Naive thymus-derived CD8-positive, alpha-beta T cell (primary cell): ENCODE results near the gene RNF180. TPM values are rescaled to one million over a fixed set of nuclear protein-coding genes. Genes with fewer than 3 reads are reported as not detected.
"Not testable (repeated sequence)": the region's sequence is repeated elsewhere in the genome, so short reads cannot be mapped to it uniquely, and the experiment has no call there.

Experiments
- ATAC-seq, 2 donors: fragments of 150-1000 bp; cut with Tn5 transposase in 1 of 2; sonication (Bioruptor Pico), chemical (Tn5 transposase) in 1 of 2; 1 replicate in 1 of 2; 2 replicates in 1 of 2; pipeline ENCODE4 v1.10.0; 2021; ENCODE audit warnings: mild to moderate bottlenecking in 2 of 2, moderate library complexity in 2 of 2
- POLR2A ChIA-PET: fragments of 350-600 bp; sonication (Branson Sonifier 250); formaldehyde crosslinking; loops from one replicate; lab custom pipeline; 2021; ENCODE audit warnings: antibody characterized with exemption; lab: Charles Lee
- DNase-seq, 10 donors: peaks; one replicate each; pipeline versions ENCODE4 v3.0.0 to v3.0.0-alpha.2; 2020 to 2022
- H3K27ac Mint-ChIP-seq, 10 donors: one replicate each; pipeline ENCODE4 v1.8.0; 2020 to 2022; ENCODE audit warnings: mild to moderate bottlenecking in 10 of 10, mixed read lengths in 10 of 10, moderate library complexity in 4 of 10, inconsistent platforms in 1 of 10
- H3K27me3 Mint-ChIP-seq, 5 donors: one replicate each; pipeline ENCODE4 v1.8.0; 2021 to 2022; ENCODE audit warnings: mixed read lengths in 5 of 5
- H3K36me3 Mint-ChIP-seq, 3 donors: one replicate each; pipeline ENCODE4 v1.8.0; 2020 to 2022; ENCODE audit warnings: mixed read lengths in 3 of 3, mild to moderate bottlenecking in 2 of 3, inconsistent platforms in 1 of 3
- H3K4me1 Mint-ChIP-seq, 4 donors: one replicate each; pipeline ENCODE4 v1.8.0; 2021 to 2022; ENCODE audit warnings: mixed read lengths in 4 of 4
- H3K4me3 Mint-ChIP-seq, 10 donors: one replicate each; pipeline ENCODE4 v1.8.0; 2020 to 2022; ENCODE audit warnings: mild to moderate bottlenecking in 10 of 10, mixed read lengths in 10 of 10, moderate library complexity in 6 of 10, inconsistent platforms in 1 of 10
- H3K9me3 Mint-ChIP-seq, 9 donors: one replicate each; pipeline ENCODE4 v1.8.0; 2020 to 2022; ENCODE audit warnings: mixed read lengths in 9 of 9, mild to moderate bottlenecking in 3 of 9, inconsistent platforms in 1 of 9, moderate library complexity in 1 of 9
- polyA plus RNA-seq, 3 donors: library from polyadenylated mRNA; unstranded; fragments of 300-500 nt; fragmentation: Illumina TruSeq; gene quantifications; one replicate each; pipeline ENCODE4 v1.2.3, GENCODE V29; 2021
- total RNA-seq, 8 experiments: library from RNA in 2 of 8; stranded (reverse) in 2 of 8; gene quantifications; one replicate each; pipeline ENCODE4 v1.2.3 and lab custom pipeline; 2021 to 2026

RNF180 gene
- total and polyA plus RNA-seq, 5 experiments from 2014 or later: not detected

DNA sequence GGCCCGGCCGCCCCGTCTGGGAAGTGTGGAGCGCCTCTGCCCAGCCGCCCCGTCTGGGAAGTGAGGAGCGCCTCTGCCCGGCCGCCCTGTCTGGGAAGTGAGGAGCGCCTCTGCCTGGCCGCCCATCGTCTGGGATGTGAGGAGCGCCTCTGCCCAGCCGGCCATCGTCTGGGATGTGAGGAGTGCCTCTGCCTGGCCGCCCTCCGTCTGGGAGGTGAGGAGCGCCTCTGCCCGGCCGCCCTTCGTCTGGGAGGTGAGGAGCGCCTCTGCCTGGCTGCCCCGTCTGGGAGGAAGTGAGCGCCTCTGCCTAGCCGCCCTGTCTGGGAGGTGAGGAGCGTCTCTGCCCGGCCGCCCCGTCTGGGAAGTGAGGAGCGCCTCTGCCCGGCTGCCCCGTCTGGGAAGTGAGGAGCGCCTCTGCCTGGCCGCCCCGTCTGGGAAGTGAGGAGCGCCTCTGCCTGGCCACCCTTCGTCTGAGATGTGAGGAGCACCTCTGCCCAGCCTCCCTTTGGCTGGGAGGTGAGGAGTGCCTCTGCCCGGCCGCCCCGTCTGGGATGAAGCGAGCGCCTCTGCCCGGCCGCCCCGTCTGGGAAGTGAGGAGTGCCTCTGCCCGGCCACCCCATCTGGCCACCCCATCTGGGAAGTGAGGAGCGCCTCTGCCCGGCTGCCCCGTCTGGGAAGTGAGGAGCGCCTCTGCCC is 59.8 kb downstream of the RNF180 start:
- not testable (repeated sequence) for ATAC-seq, H3K9me3 Mint-ChIP-seq

DNA sequence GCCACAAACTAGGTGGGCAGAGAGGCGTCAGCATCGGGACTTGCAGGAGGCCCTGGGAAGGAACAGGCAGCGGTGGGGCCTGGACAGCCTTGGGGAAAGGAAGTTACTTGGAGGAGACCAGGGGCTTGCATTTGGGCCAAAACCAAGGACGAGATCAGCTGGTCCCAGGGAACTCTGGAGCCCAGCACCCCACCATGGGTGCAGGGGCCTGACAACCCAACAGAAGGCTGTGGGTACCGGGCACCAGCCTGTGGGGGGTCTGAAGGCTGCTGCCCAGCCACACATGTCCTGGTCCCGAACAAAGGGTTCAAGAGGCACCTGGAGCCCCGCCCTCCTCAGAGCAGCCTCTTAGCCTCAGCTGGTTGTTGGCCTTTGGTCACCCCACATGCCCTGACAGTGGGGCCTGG is 61.5 kb downstream of the RNF180 start:
- H3K9me3 Mint-ChIP-seq, H3K4me3 Mint-ChIP-seq, POLR2A ChIA-PET, H3K36me3 Mint-ChIP-seq, H3K4me1 Mint-ChIP-seq, ATAC-seq, DNase-seq, H3K27me3 Mint-ChIP-seq: not testable (repeated sequence)
- H3K27ac Mint-ChIP-seq: peak overlapping the region in 1 of 10 donors; percentile 76

More for the DNA sequence above, 59.8 kb downstream of the RNF180 start:
- H3K36me3 Mint-ChIP-seq, H3K27ac Mint-ChIP-seq, H3K4me3 Mint-ChIP-seq, H3K4me1 Mint-ChIP-seq, H3K27me3 Mint-ChIP-seq, DNase-seq, POLR2A ChIA-PET: not testable (repeated sequence)

DNA sequence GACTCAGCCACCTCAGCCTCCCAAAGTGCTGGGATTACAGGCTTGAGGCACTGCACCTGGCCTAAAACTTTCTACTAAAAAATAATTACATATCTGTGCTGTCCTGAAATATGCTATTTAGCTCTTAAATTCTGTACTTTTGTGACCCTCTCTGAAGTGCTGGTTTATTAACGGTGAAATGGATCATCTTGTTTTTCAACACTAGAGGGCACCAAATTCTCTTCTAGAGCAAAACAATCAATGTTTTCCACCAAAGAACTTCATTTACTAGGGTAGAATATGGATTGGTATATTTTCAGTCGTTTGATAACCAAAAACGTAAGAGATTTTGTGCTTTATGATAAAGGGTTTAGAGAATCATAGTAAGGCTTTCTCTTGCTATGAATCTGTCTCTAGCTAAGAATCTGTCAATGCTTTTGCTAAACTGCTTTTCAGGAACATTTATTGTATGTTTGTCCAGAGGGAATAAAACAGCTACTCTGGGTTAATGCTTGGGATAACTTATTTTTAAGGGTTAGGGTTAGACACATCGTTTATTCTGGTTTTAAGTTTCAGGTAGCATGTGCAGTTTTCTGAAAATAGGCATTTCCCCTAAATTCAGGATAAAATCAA is 63.6 kb downstream of the RNF180 start:
- Mint-ChIP-seq H3K4me1 (no peaks in the 10 kb centered on the region), H3K9me3 (no peaks in the 10 kb centered on the region), H3K36me3 (no peaks in the 10 kb centered on the region), H3K27me3 (peaks cover 0 to 6% (median 0%) of the 10 kb centered on the region in 5 donors), H3K27ac (no peak overlapping the region), H3K4me3 (no peak overlapping the region)
- DNase-seq (peak in 3 of 10 donors; percentile 1 to 10 (median 2)), ATAC-seq (no peak)
- POLR2A ChIA-PET: no interaction called here

DNA sequence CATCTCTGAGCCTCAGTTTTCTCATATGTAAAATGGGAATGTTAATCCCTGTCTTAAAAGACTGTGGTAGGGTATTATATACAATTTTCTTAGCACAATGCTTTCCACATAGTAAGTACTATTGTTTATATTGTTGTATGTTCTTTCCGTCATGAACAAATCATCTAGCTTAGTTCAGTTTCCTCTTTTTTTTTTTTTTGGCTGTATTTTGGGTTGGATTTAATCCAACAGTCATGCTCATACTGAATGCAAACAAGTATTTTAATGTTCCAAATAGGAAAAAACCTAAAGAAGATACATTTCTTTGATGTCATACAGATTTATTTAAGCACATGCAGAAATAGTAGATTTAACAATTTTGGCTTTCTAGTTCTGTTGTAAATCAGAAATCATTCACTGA is 95.1 kb downstream of the RNF180 start:
- no peaks in the 10 kb centered on the region for H3K36me3 Mint-ChIP-seq

DNA sequence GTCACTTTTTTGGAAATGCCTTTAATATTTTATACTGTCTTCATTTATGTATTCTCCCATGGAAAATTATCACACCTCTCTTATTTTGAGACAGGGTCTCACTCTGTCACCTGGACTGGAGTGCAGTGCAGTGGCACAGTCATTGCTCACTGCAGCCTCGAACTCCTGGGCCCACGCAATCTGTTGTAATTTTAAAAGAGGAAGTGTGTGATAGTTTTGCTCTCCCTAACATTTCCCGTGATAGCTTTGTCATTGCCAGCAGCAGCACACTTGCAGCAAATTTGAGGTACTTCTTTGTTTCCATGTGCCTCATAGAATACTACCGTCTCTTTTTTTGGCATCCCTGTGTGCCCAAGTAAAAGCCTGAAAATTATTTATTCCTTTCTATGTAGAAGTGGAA is 103.5 kb downstream of the RNF180 start:
- POLR2A ChIA-PET: no interaction called here
- peaks cover 0 to 12% (median 6%) of the 10 kb centered on the region in 9 donors for H3K9me3 Mint-ChIP-seq
- H3K4me3 Mint-ChIP-seq: no peak overlapping the region
- no peaks in the 10 kb centered on the region for H3K36me3 Mint-ChIP-seq
- DNase-seq (no peak), ATAC-seq (no peak)
- H3K27me3 Mint-ChIP-seq: peaks cover 0 to 9% (median 1%) of the 10 kb centered on the region in 5 donors
- no peaks in the 10 kb centered on the region for H3K4me1 Mint-ChIP-seq
- H3K27ac Mint-ChIP-seq: no peak overlapping the region

More for the DNA sequence above, 95.1 kb downstream of the RNF180 start:
- H3K9me3 Mint-ChIP-seq: peaks cover 0 to 17% (median 6%) of the 10 kb centered on the region in 9 donors
- POLR2A ChIA-PET: no interaction called here
- no peaks in the 10 kb centered on the region for H3K27me3 Mint-ChIP-seq
- ATAC-seq (no peak), DNase-seq (no peak)
- no peak overlapping the region for H3K27ac Mint-ChIP-seq
- no peaks in the 10 kb centered on the region for H3K4me1 Mint-ChIP-seq
- no peak overlapping the region for H3K4me3 Mint-ChIP-seq

DNA sequence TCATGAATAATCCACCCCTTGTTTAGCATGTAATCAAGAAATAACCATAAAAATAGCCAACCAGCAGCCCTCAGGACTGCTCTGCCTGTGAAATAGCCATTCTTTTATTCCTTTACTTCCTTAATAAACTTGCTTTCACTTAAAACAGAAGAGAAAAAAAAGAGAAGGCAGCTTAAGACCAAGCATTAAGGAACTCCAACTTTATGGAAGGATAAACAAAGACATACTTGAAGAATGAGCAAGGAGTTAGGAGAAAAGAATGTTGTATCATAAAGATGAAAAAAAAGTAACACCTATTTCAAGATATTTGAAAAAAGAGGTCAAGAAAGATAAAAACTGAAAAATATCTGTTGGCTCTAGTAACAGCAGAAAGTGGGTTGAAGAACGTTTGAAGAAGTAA is 107.6 kb downstream of the RNF180 start:
- H3K36me3 Mint-ChIP-seq: no peaks in the 10 kb centered on the region
- peaks cover 0 to 10% (median 0%) of the 10 kb centered on the region in 9 donors for H3K9me3 Mint-ChIP-seq
- H3K4me1 Mint-ChIP-seq: no peaks in the 10 kb centered on the region
- no peak for DNase-seq
- no peak for ATAC-seq
- H3K27ac Mint-ChIP-seq: no peak overlapping the region
- no peak overlapping the region for H3K4me3 Mint-ChIP-seq
- POLR2A ChIA-PET: no interaction called here
- peaks cover 0 to 9% (median 1%) of the 10 kb centered on the region in 5 donors for H3K27me3 Mint-ChIP-seq

DNA sequence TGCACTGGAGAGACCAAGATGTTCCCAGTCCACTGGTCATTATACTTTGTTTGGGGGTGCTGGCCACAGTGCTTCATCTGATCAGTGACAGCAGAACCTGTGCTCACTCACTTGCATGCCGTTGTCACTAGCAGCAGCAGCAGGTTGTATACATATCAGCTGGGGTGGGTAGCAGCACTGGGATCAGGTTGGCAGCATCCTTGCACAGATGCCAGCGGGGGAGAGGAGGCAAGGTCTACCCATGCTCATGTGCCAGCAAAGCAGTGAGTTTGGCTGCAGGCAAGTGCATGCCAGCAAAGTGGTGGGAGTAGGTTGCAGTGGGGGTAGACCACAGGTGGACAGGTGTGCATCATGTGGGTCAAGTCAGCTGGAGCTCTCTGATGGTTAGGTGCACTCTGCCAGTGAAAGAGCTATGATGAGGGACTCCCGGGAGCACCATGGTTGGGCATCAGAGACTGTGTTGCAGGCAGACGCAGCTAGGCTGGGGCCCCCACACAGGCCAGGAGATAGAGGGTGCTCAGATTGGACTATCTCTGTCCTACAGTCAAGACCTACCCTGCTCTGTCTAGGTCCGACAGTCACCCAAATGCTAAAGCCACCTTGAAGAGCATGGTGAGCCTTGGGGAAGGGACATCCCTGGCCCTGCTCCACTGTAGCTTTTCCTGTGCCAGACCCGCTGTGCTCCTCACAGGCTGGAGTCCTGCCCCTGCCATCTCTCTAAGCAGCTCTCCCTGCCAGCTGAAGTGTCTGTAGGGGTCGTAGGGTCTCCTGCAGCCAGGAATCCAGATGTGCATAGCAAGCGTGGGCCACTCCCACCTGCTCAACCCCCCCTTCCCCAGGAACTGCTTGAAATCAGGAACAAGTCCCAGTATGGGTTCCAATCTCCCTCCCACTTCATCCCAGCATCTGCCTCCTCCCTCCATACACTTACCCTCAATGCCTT is 119.8 kb downstream of the RNF180 start:
- H3K4me1 Mint-ChIP-seq: no peaks in the 10 kb centered on the region
- H3K4me3 Mint-ChIP-seq: no peak overlapping the region
- DNase-seq (no peak), ATAC-seq (no peak)
- H3K36me3 Mint-ChIP-seq: no peaks in the 10 kb centered on the region
- POLR2A ChIA-PET: no interaction called here
- peaks cover 7 to 53% (median 9%) of the 10 kb centered on the region in 9 donors for H3K9me3 Mint-ChIP-seq
- H3K27ac Mint-ChIP-seq: no peak overlapping the region
- peaks cover 0 to 3% (median 0%) of the 10 kb centered on the region in 5 donors for H3K27me3 Mint-ChIP-seq

DNA sequence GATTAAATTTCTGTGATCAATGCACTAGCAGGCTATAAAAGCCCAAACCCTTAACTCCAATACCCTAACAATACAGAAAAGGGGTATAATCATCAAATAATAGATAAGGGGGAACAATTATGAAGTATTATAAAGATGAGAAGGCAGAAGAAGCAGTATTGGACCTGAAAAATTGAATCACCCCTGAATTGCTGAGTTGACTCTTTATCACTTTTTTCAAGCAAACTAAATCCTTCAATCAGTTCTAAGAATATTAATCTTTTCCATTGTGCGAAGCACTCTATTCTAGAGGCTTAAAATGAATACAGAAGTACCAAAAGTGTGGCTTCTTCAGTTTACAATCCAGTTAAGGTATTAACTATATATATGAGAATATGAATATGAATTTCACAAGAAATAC is 120.7 kb downstream of the RNF180 start:
- ATAC-seq: no peak
- Mint-ChIP-seq H3K36me3 (no peaks in the 10 kb centered on the region), H3K27ac (no peak overlapping the region), H3K9me3 (peaks cover 7 to 59% (median 11%) of the 10 kb centered on the region in 9 donors), H3K4me3 (no peak overlapping the region), H3K27me3 (peaks cover 0 to 3% (median 0%) of the 10 kb centered on the region in 5 donors), H3K4me1 (no peaks in the 10 kb centered on the region)
- no peak for DNase-seq
- POLR2A ChIA-PET: no interaction called here

DNA sequence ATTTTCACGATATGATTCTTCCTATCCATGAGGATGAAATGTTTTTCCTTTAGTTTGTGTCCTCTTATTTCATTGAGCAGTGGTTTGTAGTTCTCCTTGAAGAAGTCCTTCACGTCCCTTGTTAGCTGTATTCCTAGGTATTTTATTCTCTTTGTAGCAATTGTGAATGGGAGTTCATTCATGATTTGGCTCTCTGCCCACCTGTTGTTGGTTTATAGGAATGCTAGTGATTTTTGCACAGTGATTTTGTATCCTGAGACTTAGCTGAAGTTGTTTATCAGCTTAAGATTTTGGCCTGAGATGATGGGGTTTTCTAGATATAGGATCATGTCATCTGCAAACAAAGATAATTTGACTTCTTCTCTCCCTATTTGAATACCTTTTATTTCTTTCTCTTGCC is 122.9 kb downstream of the RNF180 start:
- POLR2A ChIA-PET, H3K4me3 Mint-ChIP-seq, ATAC-seq, H3K27ac Mint-ChIP-seq, H3K36me3 Mint-ChIP-seq, H3K27me3 Mint-ChIP-seq, DNase-seq, H3K4me1 Mint-ChIP-seq: not testable (repeated sequence)
- H3K9me3 Mint-ChIP-seq: peaks cover 0 to 50% (median 11%) of the 10 kb centered on the region in 9 donors

DNA sequence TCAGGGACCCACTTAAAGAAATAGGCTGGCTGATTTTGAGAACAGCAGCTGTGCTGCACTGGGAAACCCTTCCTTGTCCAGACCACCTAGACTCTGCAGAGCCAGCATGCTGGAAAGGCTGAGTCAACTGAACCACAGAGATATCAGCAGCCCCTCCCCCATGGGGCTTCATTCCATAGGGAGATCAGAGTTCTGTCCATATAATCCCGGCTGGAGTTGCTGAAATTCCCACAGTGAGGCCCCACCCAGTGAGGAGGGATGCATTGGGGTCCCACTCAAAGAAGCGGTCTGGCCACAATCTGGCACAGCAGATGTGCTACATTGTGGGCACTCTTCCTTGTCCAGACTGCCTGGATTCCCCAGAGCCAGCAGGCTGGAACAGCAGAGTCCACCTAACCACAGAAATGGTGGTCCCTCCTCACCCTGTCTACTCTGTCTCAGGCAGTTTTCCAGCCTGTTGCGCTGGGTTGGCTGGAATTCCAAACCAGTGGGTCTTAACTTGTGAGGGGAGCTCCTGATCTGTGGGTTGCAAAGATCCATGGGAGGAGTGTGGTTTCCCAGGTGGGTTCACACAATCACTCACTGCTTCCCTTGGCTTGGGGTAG is 127.1 kb downstream of the RNF180 start:
- Mint-ChIP-seq H3K9me3 (peaks cover 0 to 37% (median 10%) of the 10 kb centered on the region in 9 donors), H3K27me3 (no peaks in the 10 kb centered on the region), H3K27ac (no peak overlapping the region), H3K36me3 (no peaks in the 10 kb centered on the region), H3K4me1 (no peaks in the 10 kb centered on the region), H3K4me3 (no peak overlapping the region)
- ATAC-seq (no peak), DNase-seq (no peak)
- POLR2A ChIA-PET: no interaction called here

DNA sequence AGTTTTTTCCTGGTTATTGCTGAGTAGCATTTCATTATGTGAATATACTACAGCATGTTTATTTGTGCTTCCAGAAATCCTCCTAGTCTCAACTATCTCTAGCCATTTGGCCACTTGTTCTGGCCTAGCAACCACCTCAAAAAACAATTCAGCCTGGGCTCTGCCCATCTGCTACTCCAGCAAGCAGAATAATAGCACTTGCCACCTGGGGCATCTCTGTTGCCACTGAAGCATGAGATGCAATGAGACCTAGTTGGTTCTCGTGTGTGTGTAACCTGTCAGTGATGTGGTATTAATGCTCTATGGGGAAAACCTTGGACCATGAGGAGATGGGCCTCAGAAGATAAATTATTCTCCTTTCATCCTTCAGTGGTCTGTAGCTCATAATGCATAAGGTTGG is 129.5 kb downstream of the RNF180 start:
- POLR2A ChIA-PET: no interaction called here
- Mint-ChIP-seq H3K27me3 (no peaks in the 10 kb centered on the region), H3K4me3 (no peak overlapping the region), H3K36me3 (no peaks in the 10 kb centered on the region), H3K4me1 (no peaks in the 10 kb centered on the region), H3K27ac (no peak overlapping the region), H3K9me3 (peaks cover 0 to 18% (median 5%) of the 10 kb centered on the region in 9 donors)
- DNase-seq (no peak), ATAC-seq (no peak)

DNA sequence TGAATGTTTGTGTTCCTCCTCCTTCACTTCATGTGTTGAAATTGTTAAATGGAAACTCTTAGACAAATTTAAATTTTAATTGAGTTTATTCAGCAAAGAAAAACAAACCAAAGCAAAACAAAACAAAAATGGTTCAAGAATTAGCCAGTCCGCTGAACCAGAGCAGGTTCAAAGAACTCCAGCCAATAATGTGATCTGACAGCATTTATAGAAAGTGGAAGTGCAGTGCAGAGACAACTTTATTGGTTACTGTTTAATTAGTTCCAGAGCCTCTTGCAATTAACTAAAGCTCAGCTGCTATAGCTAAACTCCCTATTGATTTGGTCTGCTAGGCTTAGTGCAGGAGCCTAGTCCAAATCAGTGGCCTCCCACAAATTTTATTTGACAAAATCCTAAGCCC is 132.9 kb downstream of the RNF180 start:
- H3K36me3 Mint-ChIP-seq: no peaks in the 10 kb centered on the region
- peaks cover 0 to 3% (median 0%) of the 10 kb centered on the region in 9 donors for H3K9me3 Mint-ChIP-seq
- no peak overlapping the region for H3K27ac Mint-ChIP-seq
- H3K4me1 Mint-ChIP-seq: no peaks in the 10 kb centered on the region
- no peak for ATAC-seq
- no peak for DNase-seq
- H3K4me3 Mint-ChIP-seq: no peak overlapping the region
- H3K27me3 Mint-ChIP-seq: no peaks in the 10 kb centered on the region
- POLR2A ChIA-PET: no interaction called here
